ENCODE data around the gene BCL11A.

Gene BCL11A

GRCh38 chr2:60446413-60447267, 106.8 kb downstream of the BCL11A start:
- H3K4me3 ChIP-seq (ENCODE audit: low read depth, low read length), result peak overlapping the region; percentile 12
- peak; percentile 83 for DNase-seq (ENCODE audit: low read depth)
- no peak for TF ChIP-seq CTCF (IDR thresholded peaks at IDR 0.05; ENCODE audit: insufficient read depth, low read depth, low read length, missing control alignments)

GRCh38 chr2:60445684-60446179, 107.7 kb downstream of the BCL11A start:
- no peak for DNase-seq (ENCODE audit: low read depth)
- no peak for TF ChIP-seq CTCF (IDR thresholded peaks at IDR 0.05; ENCODE audit: insufficient read depth, low read depth, low read length, missing control alignments)
- H3K4me3 ChIP-seq (ENCODE audit: low read depth, low read length), result no peak overlapping the region

GRCh38 chr2:60442608-60443007, 110.8 kb downstream of the BCL11A start:
- no peak for DNase-seq (ENCODE audit: low read depth)
- no peak for TF ChIP-seq CTCF (IDR thresholded peaks at IDR 0.05; ENCODE audit: insufficient read depth, low read depth, low read length, missing control alignments)

GRCh38 chr2:60441800-60442199, 111.7 kb downstream of the BCL11A start:
- no peak overlapping the region for H3K4me3 ChIP-seq (ENCODE audit: low read depth, low read length)
- no peak for TF ChIP-seq CTCF (IDR thresholded peaks at IDR 0.05; ENCODE audit: insufficient read depth, low read depth, low read length, missing control alignments)
- no peak for DNase-seq (ENCODE audit: low read depth)

More at GRCh38 chr2:60442608-60443007, 110.8 kb downstream of the BCL11A start:
- no peak overlapping the region for H3K4me3 ChIP-seq (ENCODE audit: low read depth, low read length)

- H3K4me3 ChIP-seq (ENCODE audit: low read depth, low read length), result no peak overlapping the region
- DNase-seq (ENCODE audit: low read depth), result no peak
- TF ChIP-seq CTCF (IDR thresholded peaks at IDR 0.05; ENCODE audit: insufficient read depth, low read depth, low read length, missing control alignments), result no peak
Measured at GRCh38 chr2:60440767-60441163, 112.7 kb downstream of the BCL11A start.

GRCh38 chr2:60440079-60440766, 113.2 kb downstream of the BCL11A start:
- TF ChIP-seq CTCF (IDR thresholded peaks at IDR 0.05; ENCODE audit: insufficient read depth, low read depth, low read length, missing control alignments), result no peak
- H3K4me3 ChIP-seq (ENCODE audit: low read depth, low read length), result no peak overlapping the region
- peak; percentile 43 for DNase-seq (ENCODE audit: low read depth)
